ENCODE data around the gene RPTOR. TPM values are rescaled to one million over a fixed set of nuclear protein-coding genes. Genes with fewer than 3 reads are reported as not detected.

RPTOR gene
- polyA plus RNA-seq, 1 donor (not counting 4 experiments of a cell fraction or from before 2014, with no cell fraction given) = 4.0 TPM

GRCh38 chr17:80953471-80954315 lies 409.1 kb downstream of the RPTOR start:
- Histone ChIP-seq H3K4me3 (ENCODE audit: control insufficient read depth in 2 of 3, extremely low read depth in 1 of 3, insufficient read depth in 2 of 3, low read depth in 1 of 3, low read length in 3 of 3) (no peak overlapping the region), H3K27me3 (ENCODE audit: control insufficient read depth, extremely low read depth, insufficient read depth, low read length) (no peaks in the 10 kb centered on the region), H3K9ac (ENCODE audit: control insufficient read depth, extremely low read depth, insufficient read depth, low read length) (no peak overlapping the region), H3K9me3 (ENCODE audit: control insufficient read depth, low read depth, low read length) (no peaks in the 10 kb centered on the region), H2AFZ (ENCODE audit: control insufficient read depth, low read length) (no peak overlapping the region), H4K20me1 (ENCODE audit: control insufficient read depth, extremely low read depth, insufficient read depth, low read length) (no peaks in the 10 kb centered on the region), H3K79me2 (ENCODE audit: control insufficient read depth, insufficient read depth, low read length) (no peaks in the 10 kb centered on the region), H3K27ac (ENCODE audit: control insufficient read depth, insufficient read depth, low read length) (no peak overlapping the region), H3K4me2 (ENCODE audit: control insufficient read depth, extremely low read depth, insufficient read depth, low read depth, low read length) (no peak overlapping the region), H3K36me3 (ENCODE audit: control insufficient read depth in 2 of 2, extremely low read depth in 1 of 2, insufficient read depth in 2 of 2, low read length in 2 of 2) (peaks cover 3 to 7% of the 10 kb centered on the region in 2 experiments), H3K4me1 (ENCODE audit: control insufficient read depth, extremely low read depth, insufficient read depth, low read length) (no peaks in the 10 kb centered on the region), H3K9me1 (ENCODE audit: control insufficient read depth, extremely low read depth, insufficient read depth, low read length) (no peaks in the 10 kb centered on the region)
- dilution Hi-C loops (cut with MboI; ENCODE audit: extremely low pct_ligation_motif_present, low sequenced_read_pairs) = no loop called here
- TF ChIP-seq EZH2 (IDR thresholded peaks at IDR 0.05; ENCODE audit: low read length) (no peak), CTCF (optimal IDR thresholded peaks at IDR 0.05 in 1 of 3, IDR thresholded peaks at IDR 0.05 in 1 of 3, conservative IDR thresholded peaks at IDR 0.05 in 1 of 3; ENCODE audit: extremely low read depth in 1 of 3, insufficient read depth in 2 of 3, low read length in 3 of 3) (no peak)
- DNase-seq (ENCODE audit: low read depth, low spot score) (no peak), FAIRE-seq (no peak)

GRCh38 chr17:80955078-80955477 lies 410.4 kb downstream of the RPTOR start:
- H4K20me1 ChIP-seq (ENCODE audit: control insufficient read depth, extremely low read depth, insufficient read depth, low read length) = no peaks in the 10 kb centered on the region
- peaks cover 3 to 7% of the 10 kb centered on the region in 2 experiments for H3K36me3 ChIP-seq (ENCODE audit: control insufficient read depth in 2 of 2, extremely low read depth in 1 of 2, insufficient read depth in 2 of 2, low read length in 2 of 2)
- H3K9ac ChIP-seq (ENCODE audit: control insufficient read depth, extremely low read depth, insufficient read depth, low read length) = no peak overlapping the region
- FAIRE-seq (no peak), DNase-seq (ENCODE audit: low read depth, low spot score) (no peak)
- dilution Hi-C loops (cut with MboI; ENCODE audit: extremely low pct_ligation_motif_present, low sequenced_read_pairs) = no loop called here
- H2AFZ ChIP-seq (ENCODE audit: control insufficient read depth, low read length) = no peak overlapping the region
- H3K4me3 ChIP-seq (ENCODE audit: control insufficient read depth in 2 of 3, extremely low read depth in 1 of 3, insufficient read depth in 2 of 3, low read depth in 1 of 3, low read length in 3 of 3) = no peak overlapping the region
- H3K9me3 ChIP-seq (ENCODE audit: control insufficient read depth, low read depth, low read length) = no peaks in the 10 kb centered on the region
- no peaks in the 10 kb centered on the region for H3K4me1 ChIP-seq (ENCODE audit: control insufficient read depth, extremely low read depth, insufficient read depth, low read length)
- TF ChIP-seq EZH2 (IDR thresholded peaks at IDR 0.05; ENCODE audit: low read length) = no peak
- TF ChIP-seq CTCF (optimal IDR thresholded peaks at IDR 0.05 in 1 of 3, IDR thresholded peaks at IDR 0.05 in 1 of 3, conservative IDR thresholded peaks at IDR 0.05 in 1 of 3; ENCODE audit: extremely low read depth in 1 of 3, insufficient read depth in 2 of 3, low read length in 3 of 3) = no peak
- H3K27ac ChIP-seq (ENCODE audit: control insufficient read depth, insufficient read depth, low read length) = no peak overlapping the region
- no peaks in the 10 kb centered on the region for H3K27me3 ChIP-seq (ENCODE audit: control insufficient read depth, extremely low read depth, insufficient read depth, low read length)
- no peaks in the 10 kb centered on the region for H3K79me2 ChIP-seq (ENCODE audit: control insufficient read depth, insufficient read depth, low read length)
- no peaks in the 10 kb centered on the region for H3K9me1 ChIP-seq (ENCODE audit: control insufficient read depth, extremely low read depth, insufficient read depth, low read length)
- no peak overlapping the region for H3K4me2 ChIP-seq (ENCODE audit: control insufficient read depth, extremely low read depth, insufficient read depth, low read depth, low read length)

Data from keratinocyte (primary cell).